Upper lobe of right lung (tissue), 1 donor: ENCODE results near the gene MAPK13. TPM values are rescaled to one million over a fixed set of nuclear protein-coding genes. Genes with fewer than 3 reads are reported as not detected.

Experiments
- ATAC-seq: fragments of 200-7000 bp; cut with Tn5 transposase; one replicate; pipeline ENCODE4 v1.9.1; 2020; ENCODE audit warnings: mild to moderate bottlenecking, moderate library complexity
- DNase-seq: peaks from one replicate; pipeline ENCODE4 v3.0.0-alpha.2; 2020
- H3K27ac ChIP-seq: fragments of 200-600 bp; one replicate; pipeline ENCODE4 v1.8.0; 2022
- H3K27me3 ChIP-seq: fragments of 200-600 bp; one replicate; pipeline ENCODE4 v1.8.0; 2022; ENCODE audit warnings: mild to moderate bottlenecking
- H3K36me3 ChIP-seq: fragments of 200-600 bp; one replicate; pipeline ENCODE4 v1.8.0; 2022
- H3K4me1 ChIP-seq: fragments of 200-600 bp; one replicate; pipeline ENCODE4 v1.8.0; 2022
- H3K4me3 ChIP-seq: fragments of 200-600 bp; one replicate; pipeline ENCODE4 v1.8.0; 2022; ENCODE audit warnings: mild to moderate bottlenecking
- H3K9me3 ChIP-seq: fragments of 200-600 bp; one replicate; pipeline ENCODE4 v1.8.0; 2022
- CTCF ChIP-seq: fragments of 200-600 bp; IDR thresholded peaks from one replicate; pipeline ENCODE4 v1.8.0; 2022; ENCODE audit warnings: antibody characterized with exemption
- intact Hi-C: fragments of 100-400 bp; cut with DNase I; formaldehyde crosslinking; loops from one replicate; pipeline ENCODE4 v1.11.0; 2022
- total RNA-seq: library from RNA; stranded (reverse); fragmentation: NEBNext Ultra II Directional; extraction: Animal tissue kit (Norgen Biotek cat#: 25700); gene quantifications from one replicate; pipeline ENCODE4 v1.2.1, GENCODE V29; 2021
- donor health status: DM: no; HTN: yes; CAD: no; lungs with severe emphysema.

MAPK13 gene
- total RNA-seq, 1 donor from 2014 or later = 71.4 TPM

- no peak for TF ChIP-seq CTCF
- intact Hi-C loops = no loop called here
- Histone ChIP-seq H3K9me3 (no peaks in the 10 kb centered on the region), H3K4me3 (no peak overlapping the region), H3K27ac (no peak overlapping the region), H3K36me3 (peaks cover 65% of the 10 kb centered on the region), H3K27me3 (no peaks in the 10 kb centered on the region), H3K4me1 (no peaks in the 10 kb centered on the region)
- DNase-seq (no peak), ATAC-seq (no peak)
These were observed 19.4 kb upstream of the MAPK13 start for GRCh38 chr6:36110863-36111262.

GRCh38 chr6:36111526-36111925, 18.8 kb upstream of the MAPK13 start:
- Histone ChIP-seq H3K27me3 (no peaks in the 10 kb centered on the region), H3K4me3 (no peak overlapping the region), H3K36me3 (peaks cover 60% of the 10 kb centered on the region), H3K4me1 (no peaks in the 10 kb centered on the region), H3K27ac (no peak overlapping the region), H3K9me3 (no peaks in the 10 kb centered on the region)
- DNase-seq = no peak
- no peak for ATAC-seq
- intact Hi-C loops = no loop called here
- no peak for TF ChIP-seq CTCF

GRCh38 chr6:36113049-36113448, 17.3 kb upstream of the MAPK13 start:
- TF ChIP-seq CTCF = no peak

GRCh38 chr6:36113703-36114102, 16.6 kb upstream of the MAPK13 start:
- no peak for DNase-seq
- intact Hi-C loops = no loop called here
- no peaks in the 10 kb centered on the region for H3K27me3 ChIP-seq
- no peak overlapping the region for H3K27ac ChIP-seq
- no peak overlapping the region for H3K4me3 ChIP-seq
- no peaks in the 10 kb centered on the region for H3K9me3 ChIP-seq
- H3K36me3 ChIP-seq = peaks cover 40% of the 10 kb centered on the region
- no peak for TF ChIP-seq CTCF
- no peak for ATAC-seq
- peaks cover 10% of the 10 kb centered on the region for H3K4me1 ChIP-seq

More at GRCh38 chr6:36113049-36113448, 17.3 kb upstream of the MAPK13 start:
- Histone ChIP-seq H3K4me1 (peaks cover 4% of the 10 kb centered on the region), H3K27me3 (no peaks in the 10 kb centered on the region), H3K36me3 (peaks cover 47% of the 10 kb centered on the region), H3K9me3 (no peaks in the 10 kb centered on the region), H3K27ac (no peak overlapping the region), H3K4me3 (no peak overlapping the region)
- ATAC-seq (no peak), DNase-seq (no peak)
- intact Hi-C loops = no loop called here

- no peak overlapping the region for H3K27ac ChIP-seq
- H3K4me3 ChIP-seq = no peak overlapping the region
- H3K27me3 ChIP-seq = no peaks in the 10 kb centered on the region
- ATAC-seq = no peak
- peaks cover 28% of the 10 kb centered on the region for H3K36me3 ChIP-seq
- intact Hi-C loops = no loop called here
- no peak for TF ChIP-seq CTCF
- H3K9me3 ChIP-seq = no peaks in the 10 kb centered on the region
- no peak for DNase-seq
- H3K4me1 ChIP-seq = peaks cover 11% of the 10 kb centered on the region
These were observed 15.4 kb upstream of the MAPK13 start for GRCh38 chr6:36114798-36115408.

- Histone ChIP-seq H3K9me3 (no peaks in the 10 kb centered on the region), H3K4me3 (no peak overlapping the region), H3K4me1 (peaks cover 11% of the 10 kb centered on the region), H3K27me3 (no peaks in the 10 kb centered on the region), H3K27ac (no peak overlapping the region), H3K36me3 (peaks cover 23% of the 10 kb centered on the region)
- intact Hi-C loops = no loop called here
- ATAC-seq (no peak), DNase-seq (no peak)
- TF ChIP-seq CTCF = no peak
These were observed 14.9 kb upstream of the MAPK13 start for GRCh38 chr6:36115412-36115811.
